Endothelial cell of umbilical vein (primary cell): ENCODE measurements around the gene ASIC1. TPM values are rescaled to one million over a fixed set of nuclear protein-coding genes. Genes with fewer than 3 reads are reported as not detected.

Source experiments
- BruUV-seq: library from RNA; stranded (reverse); fragments of 400-500 nt; replicated peaks from 2 replicates; lab custom pipeline; 2021; lab: Mats Ljungman, UMichigan
- CTCF ChIA-PET: fragments of 300-600, 350-600 bp; sonication (Branson Sonifier 250); formaldehyde crosslinking; loops from one replicate; lab custom pipeline; 2021; ENCODE audit warnings: antibody characterized with exemption, inconsistent platforms; lab: Charles Lee
- POLR2A ChIA-PET: fragments of 300-600, 350-600 bp; sonication (Branson Sonifier 250); formaldehyde crosslinking; loops from one replicate; lab custom pipeline; 2021; ENCODE audit warnings: antibody characterized with exemption, inconsistent platforms; lab: Charles Lee
- DNase-seq: peaks from one replicate; pipeline ENCODE4 v3.0.0-alpha.2; 2011; ENCODE audit warnings: low read depth, low spot score
- FAIRE-seq: peaks from 2 replicates; lab custom pipeline; 2011; peaks lifted over from hg19 to GRCh38; lab: Jason Lieb, UNC
- H2AFZ ChIP-seq: 2 replicates; pipeline ENCODE4 v1.6.0; 2012; ENCODE audit warnings: low read depth, low read length, control low read depth, inconsistent platforms
- H3K27ac ChIP-seq: 2 replicates; pipeline ENCODE4 v1.5.1; 2011; ENCODE audit warnings: low read depth, mild to moderate bottlenecking, control low read depth, low read length, moderate library complexity; ENCODE audit not compliant: insufficient read depth
- H3K27me3 ChIP-seq, 2 experiments: 2 replicates each; pipeline versions ENCODE4 v1.6.0 to v1.6.1; 2011; ENCODE audit warnings: low read length in 2 of 2, mixed read lengths in 1 of 2; ENCODE audit not compliant: control insufficient read depth in 2 of 2, insufficient read depth in 2 of 2
- H3K36me3 ChIP-seq, 2 experiments: 2 replicates in 1 of 2; 3 replicates in 1 of 2; pipeline ENCODE4 v1.5.1; 2011; ENCODE audit warnings: low read length in 2 of 2, mild to moderate bottlenecking in 1 of 2, moderate library complexity in 1 of 2; ENCODE audit not compliant: control insufficient read depth in 2 of 2, insufficient read depth in 2 of 2; ENCODE audit errors: extremely low read depth in 1 of 2
- H3K4me1 ChIP-seq: 3 replicates; pipeline ENCODE4 v1.5.1; 2011; ENCODE audit warnings: mild to moderate bottlenecking, low read length; ENCODE audit not compliant: control insufficient read depth, insufficient read depth; ENCODE audit errors: extremely low read depth
- H3K4me2 ChIP-seq: 2 replicates; pipeline ENCODE4 v1.6.1; 2011; ENCODE audit warnings: low read length, control low read depth, mixed read lengths; ENCODE audit not compliant: insufficient read depth
- H3K4me3 ChIP-seq, 3 experiments: fragments of 200-600 bp in 1 of 3; sonication (generic), shearing (Covaris generic) in 1 of 3; replicated peaks in 1 of 3; 2 replicates each; pipeline ENCODE4 v1.5.1; 2011 to 2016; ENCODE audit warnings: control low read depth in 3 of 3, low read length in 3 of 3, mild to moderate bottlenecking in 2 of 3, inconsistent platforms in 1 of 3, low read depth in 1 of 3, moderate library complexity in 1 of 3; ENCODE audit not compliant: insufficient read depth in 1 of 3
- H3K79me2 ChIP-seq: 2 replicates; pipeline ENCODE4 v1.6.0; 2012; ENCODE audit warnings: low read length, inconsistent platforms; ENCODE audit not compliant: control insufficient read depth, insufficient read depth
- H3K9ac ChIP-seq: replicated peaks from 2 replicates; pipeline ENCODE3; 2011; ENCODE audit warnings: low read length, control low read depth; ENCODE audit not compliant: insufficient read depth; ENCODE audit errors: extremely low read depth
- H3K9me1 ChIP-seq: replicated peaks from 3 replicates; pipeline ENCODE4 v1.6.0; 2011; ENCODE audit warnings: mild to moderate bottlenecking, low read length; ENCODE audit not compliant: control insufficient read depth, insufficient read depth; ENCODE audit errors: extremely low read depth
- H3K9me3 ChIP-seq: replicated peaks from 2 replicates; pipeline ENCODE4 v1.5.1; 2012; ENCODE audit warnings: low read length, inconsistent platforms; ENCODE audit not compliant: control insufficient read depth, insufficient read depth
- H4K20me1 ChIP-seq: replicated peaks from 2 replicates; pipeline ENCODE3; 2011; ENCODE audit warnings: mild to moderate bottlenecking, low read length; ENCODE audit not compliant: control insufficient read depth, insufficient read depth; ENCODE audit errors: extremely low read depth
- EZH2 ChIP-seq: IDR thresholded peaks from 2 replicates; pipeline ENCODE4 v1.6.1; 2012; ENCODE audit warnings: borderline replicate concordance, low read depth, mild to moderate bottlenecking, moderate library complexity, low read length, inconsistent platforms; ENCODE audit not compliant: severe bottlenecking
- FOS ChIP-seq: IDR thresholded peaks from 2 replicates; pipeline ENCODE4 v1.6.1; 2011; ENCODE audit warnings: mild to moderate bottlenecking, low read length, moderate library complexity, borderline replicate concordance; ENCODE audit not compliant: insufficient read depth
- GATA2 ChIP-seq: IDR thresholded peaks from 2 replicates; pipeline ENCODE4 v1.7.0; 2011; ENCODE audit warnings: low read depth, mild to moderate bottlenecking, moderate library complexity, mixed read lengths, low read length; ENCODE audit not compliant: insufficient read length, insufficient read depth
- JUN ChIP-seq: IDR thresholded peaks from 2 replicates; pipeline ENCODE4 v1.6.1; 2011; ENCODE audit warnings: borderline replicate concordance, low read depth; ENCODE audit not compliant: insufficient read length, insufficient read depth
- MYC ChIP-seq: IDR thresholded peaks from one replicate; pipeline ENCODE4 v1.6.1; 2011; ENCODE audit warnings: mild to moderate bottlenecking, low read depth, low read length
- POLR2A ChIP-seq: IDR thresholded peaks from 2 replicates; pipeline ENCODE4 v1.6.1; 2012; ENCODE audit warnings: low read depth, mild to moderate bottlenecking, control low read depth, low read length
- POLR2AphosphoS5 ChIP-seq: IDR thresholded peaks from 2 replicates; pipeline ENCODE4 v1.6.1; 2012; ENCODE audit warnings: low read depth, mild to moderate bottlenecking, control low read depth, low read length, moderate library complexity; ENCODE audit not compliant: insufficient read depth
- dilution Hi-C: fragments of 300-500 bp; cut with MboI; formaldehyde crosslinking; loops from one replicate; pipeline ENCODE4 v1.15.0; 2019; ENCODE audit warnings: low sequenced_read_pairs; ENCODE audit not compliant: extremely low pct_ligation_motif_present
- intact Hi-C: fragments of 100-400 bp; cut with micrococcal nuclease; formaldehyde crosslinking; loops from one replicate; pipeline ENCODE4 v1.10.0; 2022
- polyA plus RNA-seq, 4 experiments: library from polyadenylated mRNA; depleted of rRNA in 3 of 4; stranded (reverse) in 3 of 4; unstranded in 1 of 4; fragments of >200 nt; gene quantifications; 2 replicates each; pipeline versions ENCODE4 v1.2.1 to v1.2.3, GENCODE V29; 2011 to 2012; ENCODE audit warnings: missing spikeins in 1 of 4
- total RNA-seq: library from RNA; stranded (reverse); gene quantifications from 2 replicates; pipeline ENCODE4 v1.2.3, GENCODE V29; 2021
- TF ChIP-seq, protein P1 (sequence below): IDR thresholded peaks from 2 replicates; pipeline ENCODE4 v1.6.1; 2011; ENCODE audit not compliant: insufficient read depth, insufficient read length
- TF ChIP-seq, protein P2 (sequence below), 2 donors: IDR thresholded peaks; 1 replicate in 1 of 2; 2 replicates in 1 of 2; pipeline ENCODE4 v1.5.1; 2011; ENCODE audit warnings: low read length in 2 of 2, mild to moderate bottlenecking in 2 of 2, moderate library complexity in 2 of 2, control low read depth in 1 of 2, inconsistent platforms in 1 of 2, low read depth in 1 of 2; ENCODE audit not compliant: insufficient read depth in 1 of 2; ENCODE audit errors: extremely low read depth in 1 of 2

The ASIC1 gene
- total and polyA plus RNA-seq, 2 donors (not counting 3 experiments of a cell fraction or from before 2014, with no cell fraction given) = 0.53 to 0.66 TPM

DNA sequence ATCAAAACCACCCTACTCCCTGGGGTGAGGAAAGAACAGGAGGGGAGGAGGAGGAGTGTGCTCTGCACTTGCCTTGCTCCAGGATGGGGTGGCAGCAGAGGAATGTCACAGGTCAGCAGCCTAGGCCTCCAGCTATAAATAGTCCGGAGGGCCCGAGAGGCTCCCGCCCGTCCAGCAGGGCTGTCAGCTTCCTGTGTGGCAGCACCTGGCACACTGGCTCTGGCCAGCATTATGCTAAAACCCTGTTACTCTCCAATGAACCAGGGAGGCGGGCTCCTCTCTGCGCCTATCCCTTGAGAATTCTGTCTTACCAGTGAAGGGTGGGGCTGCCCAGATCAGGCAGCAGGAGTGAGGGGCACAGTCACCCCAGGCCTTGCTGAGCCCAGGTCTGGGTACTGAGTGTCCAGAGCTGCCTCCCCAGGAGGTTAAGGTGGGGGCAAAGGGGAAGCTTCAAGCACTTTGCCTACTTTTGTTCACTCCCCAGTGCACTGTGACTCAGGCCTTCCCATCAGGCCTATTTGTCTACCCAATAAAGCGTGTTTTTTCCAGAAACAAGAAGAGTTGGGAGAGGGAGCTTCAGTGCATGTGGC, 53.5 kb downstream of the ASIC1 start:
- CTCF ChIA-PET = interaction anchor here (0.7 to 4.5 kb wide), 27 partner anchors 10 to 653 kb away, joined by 3 to 89 read pairs (median 10); partner anchors contain the start of genes ATF1, CERS5, GPD1 and LIMA1
- no peak for DNase-seq
- TF ChIP-seq, protein P1, sequence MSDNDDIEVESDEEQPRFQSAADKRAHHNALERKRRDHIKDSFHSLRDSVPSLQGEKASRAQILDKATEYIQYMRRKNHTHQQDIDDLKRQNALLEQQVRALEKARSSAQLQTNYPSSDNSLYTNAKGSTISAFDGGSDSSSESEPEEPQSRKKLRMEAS = no peak
- TF ChIP-seq FOS (no peak), POLR2A (no peak), POLR2AphosphoS5 (no peak), EZH2 (no peak), JUN (no peak), GATA2 (no peak), MYC (no peak)
- TF ChIP-seq, protein P2, sequence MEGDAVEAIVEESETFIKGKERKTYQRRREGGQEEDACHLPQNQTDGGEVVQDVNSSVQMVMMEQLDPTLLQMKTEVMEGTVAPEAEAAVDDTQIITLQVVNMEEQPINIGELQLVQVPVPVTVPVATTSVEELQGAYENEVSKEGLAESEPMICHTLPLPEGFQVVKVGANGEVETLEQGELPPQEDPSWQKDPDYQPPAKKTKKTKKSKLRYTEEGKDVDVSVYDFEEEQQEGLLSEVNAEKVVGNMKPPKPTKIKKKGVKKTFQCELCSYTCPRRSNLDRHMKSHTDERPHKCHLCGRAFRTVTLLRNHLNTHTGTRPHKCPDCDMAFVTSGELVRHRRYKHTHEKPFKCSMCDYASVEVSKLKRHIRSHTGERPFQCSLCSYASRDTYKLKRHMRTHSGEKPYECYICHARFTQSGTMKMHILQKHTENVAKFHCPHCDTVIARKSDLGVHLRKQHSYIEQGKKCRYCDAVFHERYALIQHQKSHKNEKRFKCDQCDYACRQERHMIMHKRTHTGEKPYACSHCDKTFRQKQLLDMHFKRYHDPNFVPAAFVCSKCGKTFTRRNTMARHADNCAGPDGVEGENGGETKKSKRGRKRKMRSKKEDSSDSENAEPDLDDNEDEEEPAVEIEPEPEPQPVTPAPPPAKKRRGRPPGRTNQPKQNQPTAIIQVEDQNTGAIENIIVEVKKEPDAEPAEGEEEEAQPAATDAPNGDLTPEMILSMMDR (IDR thresholded peaks at IDR 0.05; ENCODE audit: extremely low read depth in 1 of 2, insufficient read depth in 1 of 2, low read depth in 1 of 2, low read length in 2 of 2) = no peak
- peak; percentile 59 for FAIRE-seq
- H3K36me3 ChIP-seq = peaks cover 0 to 2% of the 10 kb centered on the region in 2 experiments
- dilution Hi-C loops (no loop called here), intact Hi-C loops (loop anchor here (1.0 kb wide), 2 partner anchors 36 to 64 kb away; no protein-coding TSS in a partner anchor)
- POLR2A ChIA-PET = interaction anchor here (2.3 kb wide), 2 partner anchors 26 to 57 kb away, joined by 17 to 20 read pairs; partner anchors contain the start of genes CERS5 and SMARCD1
- peaks cover 7% of the 10 kb centered on the region for H3K79me2 ChIP-seq
- no TSS peak for BruUV-seq
- H2AFZ ChIP-seq = peak overlapping the region; percentile 90
- H3K27ac ChIP-seq = no peak overlapping the region
- no peaks in the 10 kb centered on the region for H3K27me3 ChIP-seq
- H3K9me1 ChIP-seq = no peaks in the 10 kb centered on the region
- H3K9ac ChIP-seq = no peak overlapping the region
- H3K4me3 ChIP-seq = no peak overlapping the region
- H3K9me3 ChIP-seq = no peaks in the 10 kb centered on the region
- H4K20me1 ChIP-seq = no peaks in the 10 kb centered on the region
- peaks cover 9% of the 10 kb centered on the region for H3K4me1 ChIP-seq
- no peak overlapping the region for H3K4me2 ChIP-seq
